CD14-positive monocyte (primary cell): Measurements from ENCODE around the gene HOPX. TPM values are rescaled to one million over a fixed set of nuclear protein-coding genes. Genes with fewer than 3 reads are reported as not detected.

Experiments
- DNase-seq, 3 donors: peaks; one replicate each; pipeline ENCODE4 v3.0.0-alpha.2; 2011 to 2022
- H2AFZ ChIP-seq: 2 replicates; pipeline ENCODE4 v1.6.0; 2012; ENCODE audit warnings: mild to moderate bottlenecking, low read depth, low read length, inconsistent platforms; ENCODE audit not compliant: insufficient read depth, poor library complexity, severe bottlenecking
- H3K27ac ChIP-seq, 2 donors: 1 replicate in 1 of 2; 2 replicates in 1 of 2; pipeline ENCODE4 v1.5.1; 2012 to 2013; ENCODE audit warnings: low read length in 2 of 2, control low read depth in 1 of 2, inconsistent platforms in 1 of 2, low read depth in 1 of 2, mild to moderate bottlenecking in 1 of 2
- H3K27me3 ChIP-seq, 2 donors: one replicate each; pipeline versions ENCODE4 v1.6.0 to v1.6.1; 2011 to 2013; ENCODE audit warnings: low read length in 2 of 2; ENCODE audit not compliant: control insufficient read depth in 2 of 2, insufficient read depth in 2 of 2
- H3K36me3 ChIP-seq, 2 donors: replicated peaks in 1 of 2; 1 replicate in 1 of 2; 2 replicates in 1 of 2; pipeline versions ENCODE4 v1.5.1 to v1.6.1; 2012 to 2013; ENCODE audit warnings: low read length in 2 of 2, control low read depth in 1 of 2, inconsistent platforms in 1 of 2, mild to moderate bottlenecking in 1 of 2; ENCODE audit not compliant: insufficient read depth in 2 of 2, control insufficient read depth in 1 of 2
- H3K4me1 ChIP-seq, 2 donors: 1 replicate in 1 of 2; 2 replicates in 1 of 2; pipeline versions ENCODE4 v1.5.1 to v1.6.1; 2012 to 2013; ENCODE audit warnings: low read length in 2 of 2, control low read depth in 1 of 2, inconsistent platforms in 1 of 2, mild to moderate bottlenecking in 1 of 2, moderate library complexity in 1 of 2; ENCODE audit not compliant: insufficient read depth in 2 of 2, control insufficient read depth in 1 of 2
- H3K4me2 ChIP-seq: replicated peaks from 2 replicates; pipeline ENCODE3; 2012; ENCODE audit warnings: low read length, moderate library complexity, mild to moderate bottlenecking; ENCODE audit not compliant: poor library complexity, severe bottlenecking; ENCODE audit errors: extremely low read depth
- H3K4me3 ChIP-seq, 3 experiments: fragments of 200-600 bp in 1 of 3; sonication (generic) in 1 of 3; replicated peaks in 1 of 3; 1 replicate in 2 of 3; 2 replicates in 1 of 3; pipeline ENCODE4 v1.5.1; 2011 to 2013; ENCODE audit warnings: low read length in 3 of 3, mild to moderate bottlenecking in 3 of 3, control low read depth in 2 of 3, low read depth in 2 of 3, inconsistent platforms in 1 of 3, moderate library complexity in 1 of 3
- H3K79me2 ChIP-seq: 2 replicates; pipeline ENCODE4 v1.6.0; 2012; ENCODE audit warnings: mild to moderate bottlenecking, control low read depth, inconsistent platforms, low read length, moderate library complexity; ENCODE audit not compliant: insufficient read depth
- H3K9ac ChIP-seq: 2 replicates; pipeline ENCODE4 v1.6.0; 2017; ENCODE audit warnings: low read length, mild to moderate bottlenecking; ENCODE audit not compliant: insufficient read depth, poor library complexity, severe bottlenecking
- H3K9me3 ChIP-seq, 2 donors: replicated peaks in 1 of 2; 1 replicate in 1 of 2; 2 replicates in 1 of 2; pipeline versions ENCODE4 v1.5.1 to v1.6.1; 2012 to 2013; ENCODE audit warnings: low read length in 2 of 2, control low read depth in 1 of 2; ENCODE audit not compliant: control insufficient read depth in 1 of 2, insufficient read depth in 1 of 2
- H4K20me1 ChIP-seq: 2 replicates; pipeline ENCODE4 v1.6.0; 2012; ENCODE audit warnings: mild to moderate bottlenecking, low read length, control low read depth, moderate library complexity; ENCODE audit not compliant: insufficient read depth
- H3K27ac Mint-ChIP-seq, 7 donors: one replicate each; pipeline ENCODE4 v1.8.0; 2020; ENCODE audit warnings: mild to moderate bottlenecking in 7 of 7, mixed read lengths in 7 of 7, moderate library complexity in 6 of 7, inconsistent platforms in 2 of 7
- H3K27me3 Mint-ChIP-seq, 3 donors: one replicate each; pipeline ENCODE4 v1.8.0; 2021 to 2022; ENCODE audit warnings: low read depth in 3 of 3, mild to moderate bottlenecking in 3 of 3, mixed read lengths in 3 of 3, moderate library complexity in 3 of 3, inconsistent platforms in 1 of 3
- H3K36me3 Mint-ChIP-seq, 2 donors: one replicate each; pipeline ENCODE4 v1.8.0; 2020; ENCODE audit warnings: mixed read lengths in 2 of 2, inconsistent platforms in 1 of 2, mild to moderate bottlenecking in 1 of 2
- H3K4me1 Mint-ChIP-seq: one replicate; pipeline ENCODE4 v1.8.0; 2020; ENCODE audit warnings: mild to moderate bottlenecking, mixed read lengths
- H3K4me3 Mint-ChIP-seq, 2 donors: one replicate each; pipeline ENCODE4 v1.8.0; 2020; ENCODE audit warnings: mild to moderate bottlenecking in 2 of 2, mixed read lengths in 2 of 2, moderate library complexity in 1 of 2
- H3K9me3 Mint-ChIP-seq, 7 donors: one replicate each; pipeline ENCODE4 v1.8.0; 2020 to 2022; ENCODE audit warnings: mixed read lengths in 7 of 7, mild to moderate bottlenecking in 6 of 7, moderate library complexity in 6 of 7, inconsistent platforms in 2 of 7
- CTCF ChIP-seq: fragments of 200-600 bp; IDR thresholded peaks from one replicate; pipeline ENCODE4 v1.8.0; 2022; ENCODE audit warnings: antibody characterized with exemption, mild to moderate bottlenecking
- WGBS: methylation state at CpG from one replicate; pipeline ENCODE4 v1.1.5; 2013; ENCODE audit warnings: missing lambda C conversion rate; ENCODE audit not compliant: insufficient coverage; 5-methylcytosine and 5-hydroxymethylcytosine counted together
- intact Hi-C, 2 donors: fragments of 100-400 bp; cut with micrococcal nuclease; formaldehyde crosslinking; loops; one replicate each; pipeline versions ENCODE4 v1.15.0 to v1.15.1; 2023
- polyA plus RNA-seq, 3 donors: library from polyadenylated mRNA; depleted of rRNA in 1 of 3; unstranded in 2 of 3; stranded (reverse) in 1 of 3; fragments of 300-500 nt in 2 of 3; fragments of >200 nt in 1 of 3; fragmentation: Illumina TruSeq in 2 of 3; gene quantifications; 1 replicate in 2 of 3; 2 replicates in 1 of 3; pipeline ENCODE4 v1.2.3, GENCODE V29; 2012 to 2021

HOPX gene
- polyA plus RNA-seq, 3 donors, result 0.39 to 1.3 (median 0.52) TPM

GRCh38 chr4:56658528-56658927, 22.6 kb downstream of the HOPX start:
- peaks cover 0 to 21% (median 13%) of the 10 kb centered on the region in 7 donors for H3K9me3 Mint-ChIP-seq
- H3K4me1 ChIP-seq, result peaks cover 30 to 62% of the 10 kb centered on the region in 2 donors
- peak overlapping the region; percentile 8 for H2AFZ ChIP-seq
- TF ChIP-seq CTCF, result no peak
- H4K20me1 ChIP-seq, result no peaks in the 10 kb centered on the region
- no CpG with 5 or more reads among the region's 3 CpGs for WGBS
- H3K27me3 Mint-ChIP-seq, result peaks cover 45 to 56% (median 48%) of the 10 kb centered on the region in 3 donors
- H3K4me2 ChIP-seq, result no peak overlapping the region
- no peaks in the 10 kb centered on the region for H3K79me2 ChIP-seq
- intact Hi-C loops, result loop anchor here in 1 of 2 donors (10.0 kb wide), 1 partner anchor 146 kb away; no protein-coding TSS in a partner anchor
- peaks cover 42 to 48% of the 10 kb centered on the region in 2 donors for H3K27me3 ChIP-seq
- peak overlapping the region in 1 of 2 donors; percentile 58 for H3K4me3 Mint-ChIP-seq
- no peak overlapping the region for H3K27ac Mint-ChIP-seq
- H3K27ac ChIP-seq, result no peak overlapping the region
- no peaks in the 10 kb centered on the region for H3K36me3 ChIP-seq
- DNase-seq, result no peak
- peaks cover 63% of the 10 kb centered on the region for H3K4me1 Mint-ChIP-seq
- H3K9ac ChIP-seq, result no peak overlapping the region
- peaks cover 0 to 7% of the 10 kb centered on the region in 2 donors for H3K9me3 ChIP-seq
- peaks cover 0 to 23% of the 10 kb centered on the region in 2 donors for H3K36me3 Mint-ChIP-seq
- H3K4me3 ChIP-seq, result no peak overlapping the region

- peaks cover 68% of the 10 kb centered on the region for H3K4me1 Mint-ChIP-seq
- WGBS, result 87% methylated on average over 3 of the region's 4 CpGs
- H3K9ac ChIP-seq, result no peak overlapping the region
- peaks cover 0 to 7% of the 10 kb centered on the region in 2 donors for H3K9me3 ChIP-seq
- H3K36me3 ChIP-seq, result no peaks in the 10 kb centered on the region
- no peaks in the 10 kb centered on the region for H4K20me1 ChIP-seq
- H3K27me3 ChIP-seq, result peaks cover 42 to 48% of the 10 kb centered on the region in 2 donors
- TF ChIP-seq CTCF, result no peak
- no peak overlapping the region for H3K4me3 ChIP-seq
- H3K4me3 Mint-ChIP-seq, result peak overlapping the region in 1 of 2 donors; percentile 58
- H3K36me3 Mint-ChIP-seq, result peaks cover 0 to 23% of the 10 kb centered on the region in 2 donors
- peaks cover 34 to 69% of the 10 kb centered on the region in 2 donors for H3K4me1 ChIP-seq
- H3K27ac Mint-ChIP-seq, result no peak overlapping the region
- no peak overlapping the region for H3K4me2 ChIP-seq
- no peak overlapping the region for H2AFZ ChIP-seq
- H3K27ac ChIP-seq, result no peak overlapping the region
- H3K27me3 Mint-ChIP-seq, result peaks cover 45 to 58% (median 50%) of the 10 kb centered on the region in 3 donors
- H3K79me2 ChIP-seq, result no peaks in the 10 kb centered on the region
- intact Hi-C loops, result loop anchor here in 1 of 2 donors (10.0 kb wide), 1 partner anchor 147 kb away; no protein-coding TSS in a partner anchor
- H3K9me3 Mint-ChIP-seq, result peaks cover 0 to 22% (median 13%) of the 10 kb centered on the region in 7 donors
- DNase-seq, result no peak
These were observed 23.3 kb downstream of the HOPX start for GRCh38 chr4:56657818-56658217.
